Fibroblast of lung (primary cell): ENCODE results near the gene EEF1AKMT3.
"Not testable (repeated sequence)": the region's sequence is repeated elsewhere in the genome, so short reads cannot be mapped to it uniquely, and the experiment has no call there.

Experiments used
- EZH2 ChIP-seq: IDR thresholded peaks from 2 replicates; pipeline ENCODE4 v1.5.1; 2012; ENCODE audit warnings: low read length, control low read depth, mild to moderate bottlenecking; ENCODE audit errors: missing control alignments
- TF ChIP-seq, protein P1 (sequence below), 2 donors: IDR thresholded peaks in 1 of 2; conservative IDR thresholded peaks in 1 of 2; 1 replicate in 1 of 2; 2 replicates in 1 of 2; pipeline ENCODE4 v1.5.1; 2011 to 2012; ENCODE audit warnings: low read length in 2 of 2, control low read depth in 1 of 2, inconsistent platforms in 1 of 2, low read depth in 1 of 2, mild to moderate bottlenecking in 1 of 2

DNA sequence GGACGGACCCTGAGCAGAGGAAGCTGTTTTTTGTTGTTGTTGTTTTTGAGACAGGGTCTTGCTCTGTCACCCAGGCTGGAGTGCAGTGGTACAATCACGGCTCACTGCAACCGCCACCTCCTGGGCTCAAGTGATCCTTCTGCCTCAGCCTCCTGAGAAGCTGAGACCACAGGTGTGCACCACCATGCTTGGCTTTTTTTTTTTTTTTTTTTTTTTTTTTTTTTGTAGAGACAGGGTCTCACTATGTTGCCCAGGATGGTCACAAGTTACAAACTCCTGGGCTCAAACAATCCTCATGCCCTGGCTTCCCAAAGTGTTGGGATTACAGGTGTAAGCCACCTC lies 45.5 kb downstream of the EEF1AKMT3 start:
- TF ChIP-seq, protein P1, sequence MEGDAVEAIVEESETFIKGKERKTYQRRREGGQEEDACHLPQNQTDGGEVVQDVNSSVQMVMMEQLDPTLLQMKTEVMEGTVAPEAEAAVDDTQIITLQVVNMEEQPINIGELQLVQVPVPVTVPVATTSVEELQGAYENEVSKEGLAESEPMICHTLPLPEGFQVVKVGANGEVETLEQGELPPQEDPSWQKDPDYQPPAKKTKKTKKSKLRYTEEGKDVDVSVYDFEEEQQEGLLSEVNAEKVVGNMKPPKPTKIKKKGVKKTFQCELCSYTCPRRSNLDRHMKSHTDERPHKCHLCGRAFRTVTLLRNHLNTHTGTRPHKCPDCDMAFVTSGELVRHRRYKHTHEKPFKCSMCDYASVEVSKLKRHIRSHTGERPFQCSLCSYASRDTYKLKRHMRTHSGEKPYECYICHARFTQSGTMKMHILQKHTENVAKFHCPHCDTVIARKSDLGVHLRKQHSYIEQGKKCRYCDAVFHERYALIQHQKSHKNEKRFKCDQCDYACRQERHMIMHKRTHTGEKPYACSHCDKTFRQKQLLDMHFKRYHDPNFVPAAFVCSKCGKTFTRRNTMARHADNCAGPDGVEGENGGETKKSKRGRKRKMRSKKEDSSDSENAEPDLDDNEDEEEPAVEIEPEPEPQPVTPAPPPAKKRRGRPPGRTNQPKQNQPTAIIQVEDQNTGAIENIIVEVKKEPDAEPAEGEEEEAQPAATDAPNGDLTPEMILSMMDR (conservative IDR thresholded peaks at IDR 0.05 in 1 of 2, IDR thresholded peaks at IDR 0.05 in 1 of 2; ENCODE audit: low read depth in 1 of 2, low read length in 2 of 2) = not testable (repeated sequence)
- not testable (repeated sequence) for TF ChIP-seq EZH2
